ENCODE measurements around the gene MCIDAS.
A peak's percentile ranks its signal among the peaks of the same experiment; 100 is the strongest.

MCIDAS gene

GRCh38 chr5:55226934-55227663 is at the start of gene MCIDAS:
Gene MCIDAS, minus strand, starts transcription at chr5:55227315. Its CDS starts 177 bp downstream, at chr5:55227138.
- peak within 1 kb of the TSS; percentile 18 for H3K27ac ChIP-seq
- no peak for TF ChIP-seq ZFX (IDR thresholded peaks at IDR 0.05)
- peak; percentile 51 for TF ChIP-seq CTCF (conservative IDR thresholded peaks at IDR 0.05)

- H3K27ac ChIP-seq, result no peak overlapping the region
- no peak for TF ChIP-seq ZFX (IDR thresholded peaks at IDR 0.05)
- no peak for TF ChIP-seq CTCF (conservative IDR thresholded peaks at IDR 0.05)
Observed at GRCh38 chr5:55276771-55277170, 49.7 kb upstream of the MCIDAS start.

GRCh38 chr5:55258339-55258738 is 31.2 kb upstream of the MCIDAS start:
- TF ChIP-seq ZFX (IDR thresholded peaks at IDR 0.05) (no peak), CTCF (conservative IDR thresholded peaks at IDR 0.05) (no peak)
- H3K27ac ChIP-seq, result no peak overlapping the region

- H3K27ac ChIP-seq, result no peak overlapping the region
- TF ChIP-seq ZFX (IDR thresholded peaks at IDR 0.05) (no peak), CTCF (conservative IDR thresholded peaks at IDR 0.05) (no peak)
Observed at GRCh38 chr5:55254802-55255201, 27.7 kb upstream of the MCIDAS start.

GRCh38 chr5:55250064-55250463 is 22.9 kb upstream of the MCIDAS start:
- no peak overlapping the region for H3K27ac ChIP-seq
- TF ChIP-seq ZFX (IDR thresholded peaks at IDR 0.05) (no peak), CTCF (conservative IDR thresholded peaks at IDR 0.05) (no peak)

- no peak overlapping the region for H3K27ac ChIP-seq
- TF ChIP-seq ZFX (IDR thresholded peaks at IDR 0.05) (no peak), CTCF (conservative IDR thresholded peaks at IDR 0.05) (no peak)
Observed at GRCh38 chr5:55241746-55242145, 14.6 kb upstream of the MCIDAS start.

GRCh38 chr5:55236800-55237199 is 9.7 kb upstream of the MCIDAS start:
- H3K27ac ChIP-seq, result no peak overlapping the region
- no peak for TF ChIP-seq ZFX (IDR thresholded peaks at IDR 0.05)
- no peak for TF ChIP-seq CTCF (conservative IDR thresholded peaks at IDR 0.05)

Measured in C4-2B (cell line).